BJ (cell line): Measurements from ENCODE around the gene KIAA2012. TPM values are rescaled to one million over a fixed set of nuclear protein-coding genes. Genes with fewer than 3 reads are reported as not detected.
A peak's percentile ranks its signal among the peaks of the same experiment; 100 is the strongest.
"Not testable (repeated sequence)": the region's sequence is repeated elsewhere in the genome, so short reads cannot be mapped to it uniquely, and the experiment has no call there.

ENCODE experiments used
- CTCF ChIA-PET: fragments of 350-600 bp; formaldehyde crosslinking; extraction: SDS; loops from one replicate; lab custom pipeline; 2021; ENCODE audit warnings: antibody characterized with exemption, inconsistent platforms; lab: Yijun Ruan, JAX
- POLR2A ChIA-PET: fragments of 300-600 bp; sonication (Branson Sonifier 250); formaldehyde crosslinking; extraction: SDS; loops from one replicate; lab custom pipeline; 2021; ENCODE audit warnings: antibody characterized with exemption; lab: Charles Lee
- DNase-seq: peaks from one replicate; pipeline ENCODE4 v3.0.0-alpha.2; 2011; ENCODE audit warnings: low read depth
- H3K27me3 ChIP-seq: 2 replicates; pipeline ENCODE4 v1.6.0; 2011; ENCODE audit warnings: low read length; ENCODE audit not compliant: control insufficient read depth, insufficient read depth
- H3K36me3 ChIP-seq: 2 replicates; pipeline ENCODE4 v1.5.1; 2011; ENCODE audit warnings: low read length; ENCODE audit not compliant: control insufficient read depth, insufficient read depth
- H3K4me3 ChIP-seq: 2 replicates; pipeline ENCODE4 v1.5.1; 2011; ENCODE audit warnings: low read depth, mild to moderate bottlenecking, control low read depth, low read length
- CTCF ChIP-seq: IDR thresholded peaks from 2 replicates; pipeline ENCODE4 v1.5.1; 2011; ENCODE audit warnings: low read depth, mild to moderate bottlenecking, control low read depth, inconsistent platforms, low read length, moderate library complexity; ENCODE audit not compliant: insufficient read depth
- polyA plus RNA-seq: library from polyadenylated mRNA; depleted of rRNA; stranded (reverse); fragments of >200 nt; gene quantifications from 2 replicates; pipeline ENCODE4 v1.2.3, GENCODE V29; 2011

KIAA2012 gene
- polyA plus RNA-seq, 1 experiment, result 0.13 TPM

DNA sequence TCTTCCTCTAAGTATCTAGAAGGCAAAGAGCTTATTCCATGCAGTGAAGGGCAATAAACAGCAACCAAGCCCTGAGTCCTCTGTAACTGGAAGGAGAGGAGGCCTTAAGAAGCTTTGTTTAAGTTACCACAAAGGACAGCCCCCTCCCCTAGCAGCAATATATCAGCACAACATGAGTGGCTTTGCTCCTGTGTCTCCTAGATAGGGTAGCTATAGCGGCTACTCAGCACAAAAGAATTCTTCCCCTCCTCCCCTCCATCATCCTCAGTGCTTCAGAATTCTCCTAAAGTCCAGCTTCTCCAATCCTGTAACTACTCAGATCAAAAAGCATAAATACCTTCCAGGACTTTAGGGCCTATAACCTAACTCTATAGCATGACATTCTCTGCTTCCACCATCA, 148.8 kb downstream of the KIAA2012 start:
- no peak for DNase-seq
- H3K27me3 ChIP-seq, result no peaks in the 10 kb centered on the region
- no peak overlapping the region for H3K4me3 ChIP-seq
- peaks cover 2% of the 10 kb centered on the region; the same call in 1 of the 2 replicates for H3K36me3 ChIP-seq
- no peak for TF ChIP-seq CTCF
- ChIA-PET POLR2A (interaction anchor here (0.5 to 0.6 kb wide), 2 partner anchors 8 to 456 kb away, joined by 3 to 8 read pairs; no protein-coding TSS in a partner anchor), CTCF (no interaction called here)

DNA sequence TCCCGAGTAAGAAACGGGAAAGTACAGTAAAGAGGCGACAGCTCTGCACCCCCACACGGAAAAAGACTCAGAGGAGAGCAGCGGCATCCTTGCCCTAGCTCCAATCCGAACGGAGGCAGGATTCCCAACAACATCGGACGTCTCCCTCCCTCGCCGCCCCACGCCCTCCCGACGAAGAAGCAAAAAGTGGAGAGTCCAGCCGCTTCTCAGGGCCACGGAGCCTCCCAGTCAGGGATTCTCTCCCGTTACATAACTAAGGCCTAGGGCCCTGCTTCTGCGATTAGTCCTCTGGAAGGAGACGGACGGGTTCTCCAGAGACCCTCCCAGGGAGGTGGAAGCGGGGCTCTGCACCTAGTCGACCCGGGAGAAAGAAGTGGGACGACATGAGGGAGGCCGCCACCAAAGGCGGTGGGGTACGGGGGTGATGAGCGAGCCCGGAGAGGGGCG, 164.8 kb downstream of the KIAA2012 start:
- ChIA-PET CTCF (no interaction called here), POLR2A (no interaction called here)
- no peak for TF ChIP-seq CTCF
- DNase-seq, result no peak
- H3K27me3 ChIP-seq, result no peaks in the 10 kb centered on the region
- peak overlapping the region; percentile 65 for H3K4me3 ChIP-seq
- H3K36me3 ChIP-seq, result no peaks in the 10 kb centered on the region; the same call in 1 of the 2 replicates

- TF ChIP-seq CTCF, result no peak
- POLR2A ChIA-PET, result no interaction called here
Observed at GRCh38 chr2:202238234-202239197, 165.5 kb downstream of the KIAA2012 start, which contains the start of gene SUMO1. Gene SUMO1, minus strand, starts transcription at chr2:202238597. Its CDS starts 146 bp downstream, at chr2:202238451.

DNA sequence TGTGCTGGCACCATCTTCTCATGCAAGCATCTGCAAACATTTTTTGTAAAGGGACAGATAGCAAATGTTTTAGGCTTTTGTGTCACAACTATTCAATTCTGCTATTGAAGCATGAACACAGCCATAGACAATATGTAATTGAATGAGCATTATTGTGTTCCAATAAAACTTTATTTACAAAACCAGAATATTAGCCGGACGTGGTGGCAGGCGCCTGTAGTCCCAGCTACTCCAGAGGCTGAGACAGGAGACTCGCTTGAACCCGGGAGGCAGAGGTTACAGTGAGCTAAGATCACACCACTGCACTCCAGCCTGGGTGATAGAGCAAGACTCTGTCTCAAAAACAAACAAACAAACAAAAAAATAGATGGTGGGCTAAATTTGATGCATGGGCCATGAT, 174.7 kb downstream of the KIAA2012 start:
- CTCF ChIA-PET, POLR2A ChIA-PET, DNase-seq: not testable (repeated sequence)

More at GRCh38 chr2:202238234-202239197, 165.5 kb downstream of the KIAA2012 start, which contains the start of gene SUMO1:
- H3K27me3 ChIP-seq, result no peaks in the 10 kb centered on the region
- CTCF ChIA-PET, result interaction anchor here (1.4 kb wide), 1 partner anchor 9 kb away, joined by 3 read pairs; no protein-coding TSS in a partner anchor
- peak within 1 kb of the TSS; percentile 65 for H3K4me3 ChIP-seq
- peak; percentile 40 for DNase-seq
- H3K36me3 ChIP-seq, result no peaks in the 10 kb centered on the region; the same call in 1 of the 2 replicates

DNA sequence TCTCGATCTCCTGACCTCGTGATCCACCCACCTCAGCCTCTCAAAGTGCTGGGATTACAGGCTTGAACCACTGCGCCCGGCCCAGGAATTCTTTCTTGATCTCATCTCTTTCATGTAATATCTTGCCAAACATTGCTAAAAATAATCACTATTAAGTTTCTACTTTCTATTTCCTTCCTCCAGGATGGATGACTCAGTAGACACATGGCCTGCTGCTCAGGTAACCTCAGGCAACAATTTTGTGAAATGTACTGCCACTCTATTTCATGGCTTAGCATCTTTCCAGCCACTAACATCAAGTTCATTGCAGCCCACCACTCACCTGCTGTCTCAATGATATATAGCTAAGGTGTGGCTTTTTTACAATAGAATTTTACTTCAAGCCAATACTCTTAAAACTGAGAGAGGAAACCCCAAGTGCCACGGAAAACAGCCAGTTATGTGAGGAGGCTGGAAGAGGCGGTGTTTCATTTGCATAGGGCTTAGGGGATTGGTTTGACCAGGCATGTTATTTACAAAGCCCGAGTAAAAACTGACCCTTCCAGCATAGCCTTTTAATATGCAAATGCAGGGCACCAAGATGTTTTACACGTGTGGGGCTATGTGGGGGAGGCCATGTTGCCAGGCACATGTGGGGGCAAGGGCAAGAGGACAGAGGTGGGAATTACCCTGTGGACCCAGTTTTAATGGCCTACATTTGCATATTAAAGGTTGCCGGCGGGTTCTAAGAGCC, 176.6 kb downstream of the KIAA2012 start:
- no peaks in the 10 kb centered on the region for H3K27me3 ChIP-seq
- ChIA-PET CTCF (interaction anchor here (0.6 kb wide), 1 partner anchor 404 kb away, joined by 4 read pairs; no protein-coding TSS in a partner anchor), POLR2A (no interaction called here)
- H3K36me3 ChIP-seq, result no peaks in the 10 kb centered on the region
- H3K4me3 ChIP-seq, result no peak overlapping the region
- DNase-seq, result no peak
- no peak for TF ChIP-seq CTCF

More for the DNA sequence above, 174.7 kb downstream of the KIAA2012 start:
- not testable (repeated sequence) for H3K36me3 ChIP-seq, H3K27me3 ChIP-seq, H3K4me3 ChIP-seq
